GM20000 (cell line): Measurements from ENCODE around the gene RIPOR2.

ENCODE experiments used
- DNase-seq: peaks from one replicate; pipeline ENCODE4 v3.0.0; 2012; ENCODE audit warnings: low spot score
- CTCF ChIP-seq: IDR thresholded peaks from 2 replicates; pipeline ENCODE4 v1.5.1; 2012; ENCODE audit warnings: mild to moderate bottlenecking, control low read depth; ENCODE audit errors: extremely low read depth, missing control alignments

The RIPOR2 gene

GRCh38 chr6:24945054-24945453, 9.3 kb upstream of the RIPOR2 start:
- DNase-seq = no peak
- no peak for TF ChIP-seq CTCF

GRCh38 chr6:24943774-24944173, 8.0 kb upstream of the RIPOR2 start:
- TF ChIP-seq CTCF = no peak

GRCh38 chr6:24940311-24940917, 4.7 kb upstream of the RIPOR2 start:
- no peak for TF ChIP-seq CTCF
- DNase-seq = no peak

More at GRCh38 chr6:24943774-24944173, 8.0 kb upstream of the RIPOR2 start:
- DNase-seq = no peak

- no peak for TF ChIP-seq CTCF
- DNase-seq = peak; percentile 72
Observed at GRCh38 chr6:24936641-24937317, 1.0 kb upstream of the RIPOR2 start.

- peak; percentile 83 for TF ChIP-seq CTCF
- no peak for DNase-seq
Observed at GRCh38 chr6:24933868-24934401, 1.8 kb downstream of the RIPOR2 start.

GRCh38 chr6:24933266-24933665, 2.5 kb downstream of the RIPOR2 start:
- no peak for TF ChIP-seq CTCF
- no peak for DNase-seq

- no peak for TF ChIP-seq CTCF
- no peak for DNase-seq
Observed at GRCh38 chr6:24932832-24933231, 2.9 kb downstream of the RIPOR2 start.
